HepG2 (cell line): Measurements from ENCODE around the gene PDCD11. TPM values are rescaled to one million over a fixed set of nuclear protein-coding genes. Genes with fewer than 3 reads are reported as not detected.
A peak's percentile ranks its signal among the peaks of the same experiment; 100 is the strongest.

Source experiments
- AHDC1 ChIP-seq: sonication (generic); formaldehyde crosslinking; IDR thresholded peaks from 2 replicates; pipeline ENCODE4 v1.5.1; 2020; ENCODE audit warnings: mild to moderate bottlenecking, missing genetic modification reagents, borderline replicate concordance
- RNF219 ChIP-seq: sonication (generic); formaldehyde crosslinking; IDR thresholded peaks from 2 replicates; pipeline ENCODE4 v1.5.0; 2020; ENCODE audit warnings: mild to moderate bottlenecking, missing genetic modification reagents
- SNAPC4 ChIP-seq: sonication (generic); formaldehyde crosslinking; IDR thresholded peaks from 2 replicates; pipeline ENCODE4 v1.4.0; 2020; ENCODE audit warnings: mild to moderate bottlenecking, missing genetic modification reagents
- ZBTB26 ChIP-seq: IDR thresholded peaks from 2 replicates; pipeline ENCODE4 v1.6.1; 2016; ENCODE audit warnings: missing compliant biosample characterization, missing genetic modification reagents, borderline replicate concordance
- ZHX2 ChIP-seq, 2 experiments: sonication (generic) in 1 of 2; formaldehyde crosslinking in 1 of 2; IDR thresholded peaks; 2 replicates each; pipeline versions ENCODE4 v1.6.1 to v1.9.0; 2014 to 2022; ENCODE audit warnings: antibody characterized with exemption in 1 of 2, borderline replicate concordance in 1 of 2, inconsistent platforms in 1 of 2, low read depth in 1 of 2, missing genetic modification reagents in 1 of 2
- ZNF737 ChIP-seq: sonication (generic); formaldehyde crosslinking; IDR thresholded peaks from 2 replicates; pipeline ENCODE4 v1.5.0; 2020; ENCODE audit warnings: missing genetic modification reagents, mild to moderate bottlenecking, borderline replicate concordance
- polyA plus RNA-seq, 8 experiments: library from polyadenylated mRNA; depleted of rRNA in 3 of 8; stranded (reverse) in 7 of 8; unstranded in 1 of 8; fragments of >200 nt; fragmentation: Illumina TruSeq in 4 of 8; extraction: Trizol in 4 of 8; gene quantifications; 2 replicates each; pipeline versions ENCODE4 v1.2.1 to v1.2.3, GENCODE V29; 2011 to 2016; ENCODE audit warnings: low read depth in 4 of 8, missing spikeins in 1 of 8, mixed read lengths in 1 of 8; ENCODE audit not compliant: insufficient read depth in 1 of 8
- total RNA-seq, 5 experiments: library from RNA; depleted of rRNA; stranded (reverse); fragments of >200 nt; fragmentation: Illumina TruSeq; extraction: Trizol; gene quantifications; 2 replicates each; pipeline ENCODE4 v1.2.3, GENCODE V29; 2016; ENCODE audit warnings: low read depth in 1 of 5

PDCD11 gene
- total and polyA plus RNA-seq, 2 of the 13 experiments (the other 11 are each of a cell fraction or from before 2014, with no cell fraction given) = 12.8 to 52.8 TPM

GRCh38 chr10:103367379-103367781, 29.0 kb upstream of the PDCD11 start (continued):
- TF ChIP-seq ZHX2 (IDR thresholded peaks at IDR 0.05; ENCODE audit: low read depth) (no peak), ZHX2 (CRISPR knock-in tag; IDR thresholded peaks at IDR 0.05; ENCODE audit: borderline replicate concordance) (peak; percentile 11; the same call in 1 of the 2 replicates), AHDC1 (CRISPR knock-in tag) (0 out of 2 replicates have a peak, but pooled peaks have one; percentile 3), RNF219 (peak; percentile 49; the same call in 1 of the 2 replicates), ZBTB26 (no peak), ZNF737 (CRISPR knock-in tag) (no peak), SNAPC4 (CRISPR knock-in tag) (peak; percentile 11; the same call in 1 of the 2 replicates)
